MM.1S (cell line): ENCODE data around the gene OPRL1.

Experiments
- DNase-seq: peaks from one replicate; pipeline ENCODE4 v3.0.0-alpha.2; 2015
- H2AFZ ChIP-seq: fragments of 300-600 bp; sonication (generic); 2 replicates; pipeline ENCODE4 v1.6.0; 2016; ENCODE audit warnings: antibody characterized with exemption, low read length
- H3F3A ChIP-seq: fragments of 300-600 bp; sonication (generic); 2 replicates; pipeline ENCODE4 v1.6.1; 2016; ENCODE audit warnings: mild to moderate bottlenecking, antibody characterized with exemption, low read length, moderate library complexity, mixed read lengths; ENCODE audit not compliant: insufficient read depth
- H3K27ac ChIP-seq: fragments of 300-600 bp; sonication (generic); 2 replicates; pipeline ENCODE4 v1.5.1; 2016; ENCODE audit warnings: mild to moderate bottlenecking, low read length
- H3K27me3 ChIP-seq: fragments of 300-600 bp; sonication (generic); replicated peaks from 2 replicates; pipeline ENCODE4 v1.6.0; 2016; ENCODE audit warnings: low read length; ENCODE audit not compliant: insufficient read depth
- H3K36me3 ChIP-seq: fragments of 300-600 bp; sonication (generic); replicated peaks from 2 replicates; pipeline ENCODE4 v1.6.1; 2016; ENCODE audit warnings: mild to moderate bottlenecking, low read length, mixed read lengths; ENCODE audit not compliant: insufficient read depth
- H3K4me1 ChIP-seq: fragments of 300-600 bp; sonication (generic); 2 replicates; pipeline ENCODE4 v1.6.1; 2016; ENCODE audit warnings: low read length, mixed read lengths
- H3K4me2 ChIP-seq: fragments of 300-600 bp; sonication (generic); 2 replicates; pipeline ENCODE4 v1.6.0; 2016; ENCODE audit warnings: low read depth, low read length
- H3K4me3 ChIP-seq: fragments of 300-600 bp; sonication (generic); 2 replicates; pipeline ENCODE4 v1.5.1; 2016; ENCODE audit warnings: low read length, mixed read lengths
- H3K79me2 ChIP-seq: fragments of 300-600 bp; sonication (generic); 2 replicates; pipeline ENCODE4 v1.6.1; 2016; ENCODE audit warnings: mixed run types, low read length, mixed read lengths
- H3K9ac ChIP-seq: fragments of 300-600 bp; sonication (generic); 2 replicates; pipeline ENCODE4 v1.6.1; 2016; ENCODE audit warnings: low read length, mixed read lengths
- H3K9me2 ChIP-seq: fragments of 300-600 bp; sonication (generic); replicated peaks from 2 replicates; pipeline ENCODE4 v1.6.1; 2016; ENCODE audit warnings: mild to moderate bottlenecking, low read length, mixed read lengths; ENCODE audit not compliant: insufficient read depth
- H3K9me3 ChIP-seq: fragments of 300-600 bp; sonication (generic); replicated peaks from 2 replicates; pipeline ENCODE4 v1.6.1; 2016; ENCODE audit warnings: mild to moderate bottlenecking, low read length, mixed read lengths; ENCODE audit not compliant: insufficient read depth
- H4K20me1 ChIP-seq: fragments of 300-600 bp; sonication (generic); 2 replicates; pipeline ENCODE4 v1.6.1; 2016; ENCODE audit warnings: mild to moderate bottlenecking, low read length, moderate library complexity, mixed read lengths; ENCODE audit not compliant: insufficient read depth
- EZH2 ChIP-seq: fragments of 300-600 bp; sonication (generic); optimal IDR thresholded peaks from 2 replicates; pipeline ENCODE3; 2017; ENCODE audit warnings: low read depth, mild to moderate bottlenecking, antibody characterized with exemption, low read length, mixed read lengths
- EZH2phosphoT487 ChIP-seq: fragments of 300-600 bp; sonication (generic); IDR thresholded peaks from 2 replicates; pipeline ENCODE4 v1.6.1; 2018; ENCODE audit warnings: antibody characterized with exemption, low read length
- TF ChIP-seq, protein P1 (sequence below): fragments of 300-600 bp; sonication (generic); IDR thresholded peaks from 2 replicates; pipeline ENCODE4 v1.5.1; 2016; ENCODE audit warnings: antibody characterized with exemption, low read length, mixed read lengths

The OPRL1 gene

DNA sequence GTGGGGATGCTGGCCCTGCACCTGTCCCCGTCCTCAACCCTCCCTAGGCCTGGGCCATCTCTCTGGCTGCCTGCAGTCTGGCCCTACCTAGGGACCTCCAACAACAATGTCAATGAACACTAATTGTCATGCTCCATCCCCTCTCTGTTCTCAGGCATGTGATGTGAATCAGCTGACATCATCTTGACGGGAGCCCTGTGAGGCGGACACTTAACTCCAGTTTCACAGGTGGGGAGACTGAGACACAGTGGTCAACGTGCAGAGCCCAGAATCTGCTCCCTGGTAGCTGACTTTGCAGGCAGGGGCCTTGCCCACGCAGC is 17.6 kb upstream of the OPRL1 start:
- peaks cover 17% of the 10 kb centered on the region for H3K27me3 ChIP-seq
- H3K4me2 ChIP-seq = peak overlapping the region; percentile 96
- H3K9me3 ChIP-seq = no peaks in the 10 kb centered on the region
- peak overlapping the region; percentile 75 for H3K4me3 ChIP-seq
- no peak overlapping the region for H3K27ac ChIP-seq
- H3K9ac ChIP-seq = peak overlapping the region; percentile 77; the same call in 1 of the 2 replicates
- no peaks in the 10 kb centered on the region for H4K20me1 ChIP-seq
- TF ChIP-seq EZH2 (no peak), EZH2phosphoT487 (no peak)
- TF ChIP-seq, protein P1, sequence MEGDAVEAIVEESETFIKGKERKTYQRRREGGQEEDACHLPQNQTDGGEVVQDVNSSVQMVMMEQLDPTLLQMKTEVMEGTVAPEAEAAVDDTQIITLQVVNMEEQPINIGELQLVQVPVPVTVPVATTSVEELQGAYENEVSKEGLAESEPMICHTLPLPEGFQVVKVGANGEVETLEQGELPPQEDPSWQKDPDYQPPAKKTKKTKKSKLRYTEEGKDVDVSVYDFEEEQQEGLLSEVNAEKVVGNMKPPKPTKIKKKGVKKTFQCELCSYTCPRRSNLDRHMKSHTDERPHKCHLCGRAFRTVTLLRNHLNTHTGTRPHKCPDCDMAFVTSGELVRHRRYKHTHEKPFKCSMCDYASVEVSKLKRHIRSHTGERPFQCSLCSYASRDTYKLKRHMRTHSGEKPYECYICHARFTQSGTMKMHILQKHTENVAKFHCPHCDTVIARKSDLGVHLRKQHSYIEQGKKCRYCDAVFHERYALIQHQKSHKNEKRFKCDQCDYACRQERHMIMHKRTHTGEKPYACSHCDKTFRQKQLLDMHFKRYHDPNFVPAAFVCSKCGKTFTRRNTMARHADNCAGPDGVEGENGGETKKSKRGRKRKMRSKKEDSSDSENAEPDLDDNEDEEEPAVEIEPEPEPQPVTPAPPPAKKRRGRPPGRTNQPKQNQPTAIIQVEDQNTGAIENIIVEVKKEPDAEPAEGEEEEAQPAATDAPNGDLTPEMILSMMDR = no peak
- no peak for DNase-seq
- no peaks in the 10 kb centered on the region for H3K9me2 ChIP-seq
- no peaks in the 10 kb centered on the region for H3K36me3 ChIP-seq
- H2AFZ ChIP-seq = peak overlapping the region; percentile 97
- H3K79me2 ChIP-seq = no peaks in the 10 kb centered on the region
- peaks cover 11% of the 10 kb centered on the region for H3F3A ChIP-seq
- peaks cover 38% of the 10 kb centered on the region for H3K4me1 ChIP-seq

DNA sequence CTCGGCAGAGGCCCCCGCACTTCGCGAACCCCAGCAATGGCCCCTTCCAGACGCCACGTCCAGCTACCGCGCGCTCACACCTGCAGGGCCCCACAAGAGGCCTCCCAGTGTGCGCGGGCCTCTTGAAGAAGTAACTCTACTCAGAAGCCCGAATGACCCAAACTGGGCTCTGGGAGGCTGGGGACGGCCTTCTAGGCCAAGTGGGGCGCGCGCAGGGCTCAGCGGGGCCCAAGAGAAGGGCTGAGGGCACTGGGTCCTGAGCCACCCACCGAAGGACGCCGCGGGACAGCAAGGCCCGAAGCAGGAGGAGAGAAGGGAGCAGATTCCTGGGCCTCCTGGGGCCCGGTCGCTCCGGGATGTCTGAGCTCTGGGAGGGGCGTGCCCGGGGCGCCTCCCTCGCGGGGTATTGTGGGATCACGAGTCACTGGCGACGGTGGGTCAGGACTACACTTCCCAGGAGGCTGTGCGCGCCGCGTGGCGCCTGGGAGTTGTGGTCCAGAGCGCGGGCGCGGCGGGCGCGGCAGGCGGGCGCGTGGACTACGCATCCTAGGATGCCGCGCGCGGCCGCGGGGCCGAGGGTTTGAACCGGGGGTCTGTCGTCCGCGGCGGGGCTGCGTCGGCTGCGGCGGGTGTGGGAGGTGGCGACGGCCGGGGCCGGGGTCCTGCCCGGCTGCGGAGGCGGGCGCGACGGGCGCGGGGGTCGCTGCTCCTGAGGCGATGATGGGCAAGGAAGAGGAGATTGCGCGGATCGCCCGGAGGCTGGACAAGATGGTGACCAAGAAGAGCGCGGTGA is 17.1 kb upstream of the OPRL1 start, which contains the start of gene TCEA2:
TSS of gene TCEA2 (plus strand) at position 603 of the 793 bp plus-strand sequence. CDS start at position 718, 115 bp downstream.
- H3K9ac ChIP-seq = peak within 1 kb of the TSS; percentile 77; the same call in 1 of the 2 replicates
- H3K79me2 ChIP-seq = no peaks in the 10 kb centered on the region
- peak; percentile 97 for DNase-seq
- H3K4me2 ChIP-seq = peak within 1 kb of the TSS; percentile 96
- peak within 1 kb of the TSS; percentile 75 for H3K4me3 ChIP-seq
- H3K9me3 ChIP-seq = no peaks in the 10 kb centered on the region
- H3F3A ChIP-seq = peaks cover 11% of the 10 kb centered on the region
- TF ChIP-seq EZH2phosphoT487 (no peak), EZH2 (no peak)
- TF ChIP-seq, protein P1 = no peak
- H4K20me1 ChIP-seq = no peaks in the 10 kb centered on the region
- H3K36me3 ChIP-seq = no peaks in the 10 kb centered on the region
- H2AFZ ChIP-seq = peak within 1 kb of the TSS; percentile 97
- no peaks in the 10 kb centered on the region for H3K9me2 ChIP-seq
- peaks cover 14% of the 10 kb centered on the region for H3K27me3 ChIP-seq
- peaks cover 38% of the 10 kb centered on the region for H3K4me1 ChIP-seq
- no peak within 1 kb of the TSS for H3K27ac ChIP-seq

DNA sequence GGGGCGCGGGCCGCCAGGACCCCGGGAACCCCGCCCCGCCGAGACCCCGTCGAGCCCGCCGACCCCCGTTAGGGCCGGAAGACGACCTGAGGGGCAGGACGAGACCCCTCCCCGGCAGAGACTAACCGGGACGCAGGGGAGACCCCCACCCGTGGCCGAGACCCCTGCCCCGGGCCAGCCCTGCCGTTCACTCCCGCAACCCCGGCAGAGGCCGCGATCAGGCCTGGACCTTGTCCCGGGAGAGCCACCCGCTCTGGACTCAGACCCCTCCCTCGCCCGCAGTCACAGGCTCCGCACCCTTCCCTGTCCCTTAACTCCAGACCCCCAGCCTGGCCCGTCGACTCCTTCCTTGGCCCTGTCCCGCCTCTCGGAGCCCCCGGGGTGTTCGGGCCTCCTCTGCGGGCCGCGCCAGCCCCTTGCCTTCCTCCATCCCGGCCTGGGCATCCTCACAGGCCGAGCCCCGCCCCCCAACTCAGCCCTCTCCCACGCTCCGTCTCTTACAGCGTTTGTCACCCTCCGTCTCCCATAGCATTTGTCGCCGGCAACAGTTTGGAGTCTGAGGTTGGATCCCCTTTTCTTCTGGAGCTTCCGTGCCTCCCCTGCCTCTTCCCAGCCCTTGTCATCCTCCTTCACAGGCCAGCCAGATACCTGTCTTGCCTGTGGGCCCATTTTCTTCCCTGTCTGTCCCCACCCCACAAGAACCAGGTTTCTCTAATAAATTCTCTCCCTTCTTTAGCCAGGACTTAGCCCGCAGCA is 16.3 kb upstream of the OPRL1 start:
- H2AFZ ChIP-seq = peak overlapping the region; percentile 66

More for the DNA sequence above, 16.3 kb upstream of the OPRL1 start:
- Histone ChIP-seq H3K9ac (peak overlapping the region; percentile 65; the same call in 1 of the 2 replicates), H3K9me3 (no peaks in the 10 kb centered on the region), H3K27me3 (peaks cover 14% of the 10 kb centered on the region), H3K36me3 (no peaks in the 10 kb centered on the region), H4K20me1 (no peaks in the 10 kb centered on the region), H3K9me2 (no peaks in the 10 kb centered on the region), H3K4me3 (peak overlapping the region; percentile 75), H3K4me1 (peaks cover 38% of the 10 kb centered on the region), H3K27ac (no peak overlapping the region), H3K4me2 (peak overlapping the region; percentile 86), H3K79me2 (no peaks in the 10 kb centered on the region), H3F3A (peaks cover 11% of the 10 kb centered on the region)
- no peak for DNase-seq
- no peak for TF ChIP-seq EZH2phosphoT487
- TF ChIP-seq EZH2 = no peak
- TF ChIP-seq, protein P1 = no peak
